CD4-positive, alpha-beta T cell treated with Interleukin-2 at 100 ng/mL for 4 hours (primary cell): ENCODE data around the gene ASTN2.

Source experiments
- DNase-seq: peaks from one replicate; pipeline ENCODE4 v3.0.0-alpha.2; 2020; ENCODE audit warnings: low spot score

Gene ASTN2

DNA sequence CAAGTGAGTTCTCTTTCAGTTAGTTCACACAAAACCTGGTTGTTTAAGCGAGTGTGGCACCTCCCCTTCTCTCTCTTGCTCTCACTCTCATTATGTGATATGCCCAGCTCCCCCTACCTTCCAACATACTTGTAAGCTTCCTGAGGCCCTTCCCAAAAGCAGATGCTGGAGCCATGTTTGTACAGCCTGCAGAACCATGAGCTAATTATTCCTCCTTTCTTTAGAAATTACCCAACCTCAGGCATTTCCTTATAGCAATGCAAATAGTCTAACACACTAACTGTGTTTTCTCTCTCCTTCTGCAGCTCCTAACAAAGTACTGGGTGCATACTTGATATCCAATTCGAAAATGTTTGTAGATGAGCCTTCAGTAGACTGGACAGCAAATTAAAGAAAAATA lies 665.1 kb downstream of the ASTN2 start:
- no peak for DNase-seq

DNA sequence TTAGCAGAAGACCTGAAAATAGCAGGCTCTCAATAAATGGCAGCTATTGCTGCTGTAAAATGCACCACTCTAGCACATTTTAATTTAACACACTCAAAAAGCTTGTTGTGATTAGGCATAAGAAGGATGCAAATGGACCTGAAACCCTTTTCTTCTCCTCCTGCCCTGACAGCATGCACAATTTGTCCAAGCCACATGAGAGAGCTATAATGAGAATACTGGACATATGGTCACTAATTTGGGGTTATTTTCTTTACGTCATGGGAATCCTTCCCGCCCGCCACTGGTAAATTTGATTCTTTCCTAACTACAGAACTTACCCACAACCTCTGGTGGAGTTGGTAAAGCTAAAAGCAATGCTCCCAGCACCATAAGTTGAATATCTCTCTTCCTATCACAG lies 665.7 kb downstream of the ASTN2 start:
- DNase-seq = no peak

DNA sequence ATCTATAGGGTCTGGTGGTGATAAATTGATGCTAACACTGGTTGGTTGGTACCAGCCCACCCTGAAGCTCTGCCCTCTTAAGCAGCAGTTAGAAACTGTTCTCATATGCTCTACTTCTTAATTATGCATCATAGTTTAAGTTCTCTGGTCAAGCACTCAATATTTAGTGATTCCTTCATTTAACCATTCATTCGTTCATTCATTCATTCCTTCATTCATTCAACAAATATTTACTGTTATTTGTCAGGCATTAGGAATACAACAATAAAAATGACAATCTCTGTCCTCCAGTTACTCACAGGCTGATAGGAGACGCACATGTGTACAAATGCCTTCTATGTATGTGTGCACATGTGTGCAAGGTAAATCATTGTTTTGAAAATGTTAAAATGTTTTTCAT lies 673.1 kb downstream of the ASTN2 start:
- DNase-seq = no peak

DNA sequence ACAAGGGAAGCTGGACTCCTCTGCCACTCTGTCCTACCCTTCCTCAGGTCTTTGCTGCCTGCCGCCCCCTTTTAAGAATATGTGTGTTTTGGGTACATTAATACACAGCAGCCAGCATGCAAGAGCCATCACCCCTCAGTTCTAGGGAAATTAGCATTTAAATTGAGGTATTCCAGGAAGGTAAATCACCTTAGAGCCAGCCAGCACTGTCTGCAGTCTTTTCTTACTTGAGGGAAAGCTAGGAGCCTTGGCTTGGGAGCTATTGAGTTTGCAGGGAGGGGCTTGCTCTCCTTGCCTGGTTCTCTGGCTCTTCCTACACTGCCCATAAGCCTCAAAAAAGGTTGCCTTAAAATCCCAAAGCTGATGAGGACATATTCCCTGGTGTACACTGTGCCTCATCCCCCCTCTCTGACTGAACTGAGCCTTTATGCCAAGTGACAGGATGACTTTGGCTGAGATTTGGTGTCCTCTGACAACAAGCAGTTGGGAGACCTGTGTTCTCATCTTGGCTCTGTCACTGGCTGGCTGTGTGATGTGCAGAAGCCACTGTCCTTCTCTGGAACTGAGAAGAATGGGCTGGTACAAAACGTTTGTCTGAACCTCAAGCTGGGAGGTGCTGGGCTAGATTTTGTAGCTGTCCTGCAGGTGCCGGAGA lies 673.6 kb downstream of the ASTN2 start:
- no peak for DNase-seq

DNA sequence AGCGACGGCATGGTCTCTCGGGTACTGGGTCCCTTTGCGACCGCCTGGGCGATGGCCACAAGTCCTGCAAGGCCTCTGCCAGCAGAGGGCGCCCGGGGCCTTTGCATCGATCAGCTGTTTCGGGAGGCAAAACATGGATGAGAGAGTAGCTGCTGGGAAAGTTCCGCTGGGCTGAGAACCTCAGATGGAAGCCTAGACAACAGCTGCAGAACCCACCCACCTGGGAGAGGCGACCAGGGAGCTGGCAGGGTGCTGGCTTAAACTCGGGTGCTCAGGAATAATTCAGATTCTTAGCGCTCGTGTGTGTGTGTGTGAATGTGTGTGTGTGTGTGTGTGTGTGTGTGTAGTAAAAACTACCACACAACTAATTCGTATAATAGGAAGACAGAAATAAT lies 677.7 kb downstream of the ASTN2 start:
- peak; percentile 28 for DNase-seq

DNA sequence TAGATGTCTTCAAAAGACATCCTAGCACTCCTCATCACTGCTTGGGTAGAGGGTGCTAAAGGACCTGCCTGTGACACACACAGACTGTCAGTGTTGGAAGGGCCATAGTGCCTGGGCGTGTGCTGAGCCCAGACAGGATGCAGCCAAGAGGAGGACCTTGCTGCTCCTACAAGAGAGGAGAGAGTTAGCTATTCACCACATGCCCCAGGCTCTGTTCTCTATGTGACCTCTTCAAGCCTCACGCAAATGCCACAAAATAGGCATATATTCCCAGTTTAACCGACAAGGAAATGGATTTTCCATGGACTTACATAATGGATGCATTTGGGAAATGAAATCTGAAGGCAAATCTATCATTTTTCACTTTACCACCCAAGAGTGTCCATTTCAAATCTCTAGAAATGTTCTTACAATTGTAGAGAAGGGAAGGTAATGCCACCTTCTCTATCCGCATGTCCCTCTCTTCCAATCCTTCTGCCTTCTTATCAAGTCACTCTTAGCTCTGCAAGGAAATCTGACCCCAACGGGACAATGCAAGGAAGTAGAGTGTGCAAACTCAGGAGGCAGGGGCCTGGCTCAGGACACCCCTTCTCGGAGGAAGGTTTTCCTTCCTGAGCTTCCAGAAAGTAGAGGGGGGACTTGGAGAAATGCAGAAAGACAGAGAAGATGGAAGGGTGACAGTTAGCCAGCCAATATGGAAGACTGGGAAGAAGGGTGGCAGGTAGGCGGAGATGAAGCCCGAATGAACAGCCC lies 678.3 kb downstream of the ASTN2 start:
- no peak for DNase-seq

DNA sequence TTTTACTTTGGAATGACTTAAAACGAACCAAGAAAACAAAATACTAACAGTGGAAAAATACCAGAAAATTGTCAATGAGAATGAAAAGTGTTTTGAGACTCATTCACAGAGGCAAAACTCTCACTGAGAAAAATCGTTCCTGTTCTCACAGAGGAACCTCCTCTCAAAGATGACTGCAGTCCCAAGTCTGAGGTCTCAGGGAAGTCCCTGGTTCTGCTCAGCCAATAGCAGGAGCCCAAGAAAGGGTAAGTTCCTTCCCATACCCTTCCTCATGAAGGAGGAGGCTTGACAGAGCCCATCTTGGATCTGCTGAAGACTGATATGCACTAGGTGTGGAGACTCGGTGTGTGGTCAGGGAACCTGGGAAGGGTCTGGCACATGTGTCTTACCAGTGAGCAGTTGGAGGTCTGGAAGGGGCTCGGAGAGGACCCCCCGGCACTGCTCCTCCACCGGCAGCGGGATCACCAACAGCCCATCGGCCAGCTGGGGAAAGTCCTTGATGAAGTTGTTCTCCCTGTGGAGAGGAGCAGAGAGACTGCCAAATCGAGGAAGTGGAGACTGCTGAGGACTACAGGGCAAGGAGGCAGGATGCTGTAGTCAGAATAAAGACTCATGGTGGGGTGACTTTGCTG lies 681.7 kb downstream of the ASTN2 start:
- no peak for DNase-seq

DNA sequence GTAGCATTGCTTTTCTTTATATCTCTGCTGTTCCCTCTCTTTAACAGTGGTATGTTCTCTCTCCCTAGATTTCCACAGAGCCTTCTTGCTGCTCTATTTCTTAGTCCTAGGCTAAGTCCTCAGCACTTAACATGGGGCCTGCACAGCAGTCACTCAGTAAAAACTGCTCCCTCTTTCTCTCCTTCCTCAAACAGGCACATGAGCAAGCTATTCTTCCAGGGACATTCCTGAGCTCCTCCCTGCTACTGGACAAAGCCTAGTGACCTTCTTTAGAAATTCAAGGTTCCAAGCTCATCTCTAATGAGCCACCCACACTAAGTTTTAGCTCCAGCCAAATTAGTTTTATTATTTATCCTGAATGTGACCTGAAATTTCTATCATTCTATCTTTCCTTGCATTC lies 688.3 kb downstream of the ASTN2 start:
- DNase-seq = no peak

DNA sequence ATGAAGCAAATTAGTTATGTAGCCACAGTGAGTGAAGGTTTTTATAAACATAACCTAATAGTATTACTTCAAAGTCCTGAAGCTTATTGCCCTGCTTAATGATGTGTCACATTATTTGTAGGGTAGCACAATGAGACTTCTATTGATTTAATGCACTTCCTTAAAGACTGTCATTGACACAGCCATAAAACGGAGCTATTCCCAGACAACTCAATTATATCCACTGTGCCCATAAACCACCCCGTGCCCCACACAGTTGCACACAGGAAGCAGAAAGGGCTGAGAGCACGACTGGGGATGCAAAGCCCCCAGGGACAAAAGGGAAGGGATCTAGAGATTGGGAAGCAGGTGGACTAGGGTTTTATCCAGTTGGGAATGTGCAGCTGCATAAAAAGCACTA lies 690.7 kb downstream of the ASTN2 start:
- DNase-seq = no peak

DNA sequence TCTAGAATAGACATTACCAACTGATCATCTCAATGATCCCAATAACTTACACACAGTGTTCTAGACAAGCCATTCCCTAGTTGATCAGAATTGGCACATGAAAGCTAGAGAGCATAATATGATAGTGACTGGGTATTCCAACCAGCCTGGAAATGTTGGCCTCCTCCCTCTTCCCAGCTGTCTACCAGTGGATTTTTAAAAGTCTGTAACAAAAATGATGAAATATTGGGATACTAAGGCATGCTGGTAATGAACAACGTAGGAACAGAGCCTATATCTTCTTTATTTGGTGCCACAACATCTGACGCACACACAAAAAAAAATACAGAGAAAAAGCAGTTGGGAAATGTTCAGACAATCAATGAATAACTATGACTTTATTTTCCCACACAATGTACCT lies 692.9 kb downstream of the ASTN2 start:
- no peak for DNase-seq

DNA sequence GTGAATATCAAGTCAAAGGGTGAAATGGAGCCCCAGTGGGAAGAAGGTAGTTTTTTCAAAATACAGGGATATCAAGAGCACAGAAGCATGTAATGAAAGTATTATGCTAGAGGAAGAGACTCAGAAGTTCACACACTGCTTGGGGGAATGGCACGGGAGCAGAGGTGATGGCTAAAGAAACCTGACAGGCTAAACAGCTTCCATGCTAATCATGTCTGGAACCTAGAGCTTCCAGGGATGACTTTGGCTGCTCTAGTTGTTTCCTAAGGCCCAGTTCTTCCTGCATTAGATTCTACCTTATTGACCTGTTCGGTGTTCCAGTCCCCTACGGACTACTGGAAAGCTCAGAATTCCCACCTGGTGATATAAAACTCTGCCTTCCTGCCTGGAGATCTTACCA lies 693.4 kb downstream of the ASTN2 start:
- no peak for DNase-seq

DNA sequence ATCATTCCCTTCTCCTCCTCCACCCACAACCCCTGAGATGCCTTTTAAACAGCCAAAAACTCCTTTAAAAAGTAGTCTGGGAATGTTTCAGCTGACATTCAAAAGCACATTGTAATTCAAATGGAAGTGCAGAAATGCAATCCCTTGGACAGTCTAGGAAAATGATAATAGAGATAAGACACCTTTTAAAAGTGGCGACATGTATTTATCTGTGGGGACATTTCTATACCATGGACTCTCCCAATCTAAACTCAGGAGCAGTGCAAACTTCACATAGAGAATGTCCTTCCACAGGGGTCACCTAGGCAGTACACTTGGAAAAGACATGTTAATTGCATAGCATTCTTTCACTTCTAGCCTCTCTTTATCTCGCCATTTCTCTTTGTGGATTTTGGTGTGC lies 694.7 kb downstream of the ASTN2 start:
- no peak for DNase-seq

DNA sequence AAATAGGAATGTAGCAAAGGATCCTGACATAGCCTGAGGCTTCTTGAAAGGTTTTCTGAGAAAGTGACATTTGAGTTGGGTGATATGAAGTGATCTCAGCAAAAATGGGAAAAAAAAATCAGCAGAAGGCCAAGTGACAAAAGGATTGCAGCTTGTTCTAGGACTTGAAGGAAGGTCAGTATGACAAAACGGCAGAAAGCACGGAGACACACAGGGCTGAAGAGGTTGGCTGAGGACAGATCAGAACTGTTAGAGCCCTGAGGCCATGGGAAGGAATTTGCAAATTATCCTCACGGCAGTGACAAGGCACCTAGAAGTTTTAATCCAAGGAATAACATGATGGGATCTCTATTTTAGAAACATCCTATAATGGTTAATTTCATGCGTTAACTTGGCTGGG lies 696.7 kb downstream of the ASTN2 start:
- no peak for DNase-seq

DNA sequence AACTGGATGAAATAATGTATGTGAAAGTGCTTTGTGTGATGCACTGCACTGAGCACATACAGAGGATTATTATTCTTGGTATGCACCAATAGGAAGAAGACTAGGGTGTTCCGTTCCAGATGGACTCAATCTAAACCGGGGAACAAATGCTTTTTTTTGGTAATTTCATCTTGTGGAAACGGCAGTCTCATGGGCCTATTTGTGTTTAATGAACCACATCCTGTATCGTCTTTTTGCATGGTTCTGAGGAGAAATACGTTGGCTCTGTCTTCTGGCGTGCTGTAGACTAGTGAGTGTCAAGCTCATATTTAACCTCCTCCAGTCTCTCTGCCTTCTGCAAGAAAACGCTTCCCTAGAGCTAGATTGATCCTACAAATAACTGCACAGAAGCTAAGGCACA lies 697.7 kb downstream of the ASTN2 start:
- no peak for DNase-seq

DNA sequence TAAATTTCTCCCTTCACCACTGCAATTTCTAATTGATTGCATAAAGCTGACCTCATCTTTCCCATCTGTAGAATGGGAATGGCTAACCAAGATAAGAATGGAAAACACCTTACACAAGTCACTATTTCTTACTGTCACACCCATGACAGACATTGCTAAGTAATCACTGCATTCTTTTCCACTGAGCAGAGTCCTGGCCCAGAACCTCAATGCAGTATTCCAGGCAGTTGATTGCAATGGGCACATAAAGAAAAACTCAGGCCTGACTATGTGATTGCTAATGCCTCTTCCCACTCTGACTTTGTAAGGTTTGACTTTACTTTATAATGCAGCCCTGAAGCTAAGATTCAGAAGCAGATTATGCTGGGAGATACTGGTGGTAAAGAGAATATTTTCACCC lies 698.4 kb downstream of the ASTN2 start:
- DNase-seq = no peak

DNA sequence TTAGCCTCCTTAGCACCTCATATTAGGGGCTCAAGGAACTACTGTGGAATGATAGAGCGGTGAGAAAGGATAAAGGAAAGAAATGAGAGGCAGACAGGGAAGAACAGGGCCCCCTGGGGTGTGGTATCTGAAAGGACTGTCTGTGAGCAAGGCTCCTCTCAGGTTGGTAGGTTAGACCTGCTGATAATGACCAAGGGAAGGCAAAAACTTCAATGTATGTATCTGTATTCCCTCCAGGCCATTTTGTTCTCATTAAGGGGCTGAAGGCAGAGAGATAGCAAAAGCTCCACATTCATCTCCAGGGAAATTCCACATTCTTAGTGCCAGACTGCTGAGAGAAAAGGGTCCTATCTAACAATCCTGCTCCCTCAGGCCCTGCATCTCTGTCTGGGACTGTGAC lies 699.1 kb downstream of the ASTN2 start:
- DNase-seq = no peak

DNA sequence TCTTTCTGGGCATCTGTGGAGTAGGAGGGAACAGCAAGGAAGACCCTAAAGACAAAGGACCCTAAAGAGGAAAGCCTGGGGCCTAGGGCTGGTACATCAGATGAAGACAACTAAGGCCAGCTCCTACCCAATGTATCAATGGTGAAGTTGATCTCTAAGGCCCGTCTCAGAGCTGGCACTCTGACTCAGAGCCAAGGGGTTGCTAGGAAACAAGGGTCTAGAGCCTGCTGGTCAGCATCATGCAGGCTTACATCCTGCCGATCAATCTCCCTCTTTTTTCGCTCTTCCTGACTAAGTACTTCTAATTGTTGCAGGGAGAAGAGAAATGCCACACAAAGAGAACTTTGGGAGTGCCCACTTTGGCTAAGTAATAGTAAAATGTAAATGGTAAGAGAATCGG lies 701.6 kb downstream of the ASTN2 start:
- DNase-seq = no peak

DNA sequence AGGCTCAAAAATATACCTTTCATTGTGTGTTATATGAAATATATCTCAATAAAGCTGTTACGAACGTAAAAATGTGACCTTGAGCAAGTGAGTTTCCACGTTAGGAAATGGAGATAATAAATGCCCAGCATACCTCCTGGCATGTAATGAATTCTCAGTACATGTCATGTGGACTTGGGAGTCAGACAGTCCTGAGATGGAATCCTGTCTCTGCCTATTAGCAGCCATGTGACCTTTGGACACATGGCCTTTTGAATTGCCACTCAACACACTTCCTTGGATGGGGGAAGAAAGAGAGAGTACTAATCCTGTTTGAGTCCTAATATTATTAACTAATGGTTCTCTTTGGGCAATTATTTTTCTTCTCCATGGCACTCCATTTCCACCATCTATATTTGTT lies 702.1 kb downstream of the ASTN2 start:
- no peak for DNase-seq

DNA sequence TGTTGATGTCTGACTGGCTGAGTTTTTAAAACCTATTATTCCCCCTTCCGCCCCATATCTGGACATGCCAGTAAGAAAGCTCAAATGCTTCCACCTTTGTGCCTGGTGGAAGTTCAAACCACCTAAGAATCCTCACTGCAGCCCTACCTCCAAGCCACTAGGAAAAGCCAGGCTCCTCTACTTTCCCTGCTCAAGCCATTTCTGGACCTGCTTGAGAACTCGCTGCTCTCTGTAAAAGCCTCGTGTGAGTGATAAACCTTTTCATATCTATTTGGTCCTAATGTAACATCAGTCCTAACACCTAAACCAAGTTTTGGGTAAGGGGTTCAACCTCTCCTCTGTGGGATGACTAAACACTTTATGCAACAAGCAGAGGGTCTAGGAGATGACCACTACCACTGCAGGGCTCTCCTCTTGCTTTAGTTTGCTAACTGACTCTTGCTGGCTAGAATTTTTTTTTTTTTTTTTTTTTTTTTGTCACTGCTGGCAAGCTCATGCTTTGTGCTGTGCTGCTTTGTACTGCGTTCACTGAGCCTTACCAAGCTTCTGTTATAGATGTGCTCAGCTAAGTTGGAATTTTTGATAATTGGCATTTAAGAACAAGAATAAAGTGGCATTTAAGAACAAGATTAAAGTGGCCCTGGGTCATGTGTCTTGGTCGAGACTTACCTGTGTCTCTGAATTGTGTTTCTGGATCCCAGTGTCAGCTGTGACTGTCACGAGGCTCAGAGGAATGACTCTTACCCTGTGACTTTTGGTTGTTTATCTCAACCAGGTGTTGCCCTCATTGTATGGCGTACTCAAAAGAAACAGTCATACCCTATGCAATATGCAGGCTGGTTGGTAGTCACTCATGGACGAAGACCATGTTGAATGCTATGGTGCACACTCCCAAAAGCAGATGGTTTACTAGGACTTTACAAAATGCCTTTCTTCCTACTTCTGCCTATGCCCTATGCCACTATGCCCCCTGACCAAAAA lies 708.3 kb downstream of the ASTN2 start:
- no peak for DNase-seq

DNA sequence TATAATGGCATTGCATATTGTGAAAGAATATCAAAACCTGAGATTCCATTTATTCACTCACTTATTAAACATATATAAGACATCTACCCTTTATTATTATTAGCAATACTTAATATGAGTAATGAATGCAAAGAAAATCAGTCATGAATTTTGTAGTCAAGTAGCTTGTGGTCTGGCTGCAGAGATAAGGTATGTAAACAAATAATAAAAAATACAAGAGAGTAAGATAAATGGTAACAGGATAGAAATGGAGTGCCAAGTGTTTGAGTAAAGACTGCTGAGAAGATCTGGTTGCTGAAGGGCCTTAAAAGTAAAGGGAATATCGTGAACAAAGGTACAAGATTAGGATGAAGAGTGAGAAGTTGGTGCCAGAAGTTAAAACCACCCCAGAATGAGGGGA lies 709.3 kb downstream of the ASTN2 start:
- no peak for DNase-seq

DNA sequence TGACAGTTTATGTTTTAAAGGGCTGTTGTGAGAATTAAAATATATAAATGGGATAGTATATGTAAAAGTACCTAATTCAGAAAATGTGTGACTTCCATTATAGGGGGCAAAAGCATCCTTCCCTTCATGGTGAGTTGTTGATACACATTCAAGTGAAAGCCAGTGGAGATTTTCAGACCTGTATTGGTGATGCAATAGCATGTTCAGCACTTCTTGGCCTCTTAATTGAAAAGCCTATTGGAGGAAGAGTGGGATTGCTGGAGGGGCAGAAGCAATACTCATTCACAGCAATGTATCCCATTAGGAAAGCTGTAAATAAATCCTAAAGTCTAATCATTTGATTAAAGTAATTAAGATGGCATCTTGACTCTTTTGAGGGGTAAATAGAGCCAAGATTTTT lies 710.4 kb downstream of the ASTN2 start:
- DNase-seq = no peak

DNA sequence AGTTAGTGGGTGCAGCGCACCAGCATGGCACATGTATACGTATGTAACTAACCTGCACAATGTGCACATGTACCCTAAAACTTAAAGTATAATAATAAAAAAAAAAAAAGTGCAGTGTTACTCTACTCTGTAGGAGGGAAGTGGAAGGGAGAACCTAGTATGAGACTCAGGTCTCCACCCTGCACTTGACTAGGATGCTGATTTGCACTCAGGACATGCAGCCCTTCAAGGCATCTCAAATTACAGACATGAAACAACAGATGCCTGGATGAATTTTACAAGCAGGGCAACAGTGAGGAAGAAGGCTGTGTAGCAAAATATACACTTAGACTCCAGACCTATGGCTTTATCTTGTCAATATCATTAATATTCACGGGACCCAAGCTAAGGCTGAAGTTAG lies 711.2 kb downstream of the ASTN2 start:
- no peak for DNase-seq
